ENCODE data around the gene MAMLD1.

GRCh38 chrX:150361777-150362351 lies 1.3 kb upstream of the MAMLD1 start:
- no peak for TF ChIP-seq CTCF (IDR thresholded peaks at IDR 0.05)
- TF ChIP-seq POLR2A (IDR thresholded peaks at IDR 0.05) = no peak
